HepG2 (cell line): ENCODE data around the gene UBE2O. TPM values are rescaled to one million over a fixed set of nuclear protein-coding genes. Genes with fewer than 3 reads are reported as not detected.

Experiments used
- SALL1 ChIP-seq: sonication (generic); formaldehyde crosslinking; IDR thresholded peaks from 2 replicates; pipeline ENCODE4 v1.8.0; 2022; ENCODE audit warnings: mild to moderate bottlenecking, missing genetic modification reagents
- SIN3B ChIP-seq: fragments of 150-350 bp; IDR thresholded peaks from 2 replicates; pipeline ENCODE4 v1.6.1; 2014; ENCODE audit warnings: low read length
- STAG1 ChIP-seq: sonication (generic); formaldehyde crosslinking; IDR thresholded peaks from 2 replicates; pipeline ENCODE4 v1.4.0; 2020; ENCODE audit warnings: missing genetic modification reagents
- ZFAT ChIP-seq: sonication (generic); formaldehyde crosslinking; conservative IDR thresholded peaks from 2 replicates; pipeline ENCODE4 v1.8.1; 2023; ENCODE audit warnings: missing genetic modification reagents, inconsistent platforms
- ZNF121 ChIP-seq: sonication (generic); formaldehyde crosslinking; IDR thresholded peaks from 2 replicates; pipeline ENCODE4 v1.5.0; 2020; ENCODE audit warnings: mild to moderate bottlenecking, missing genetic modification reagents
- ZNF24 ChIP-seq: fragments of 450-650 bp; IDR thresholded peaks from 2 replicates; pipeline ENCODE4 v1.6.1; 2017; ENCODE audit warnings: antibody characterized with exemption, mild to moderate bottlenecking
- ZNF768 ChIP-seq: sonication (generic); formaldehyde crosslinking; IDR thresholded peaks from 2 replicates; pipeline ENCODE4 v1.4.0; 2020; ENCODE audit warnings: missing genetic modification reagents
- ZSCAN25 ChIP-seq: sonication (generic); formaldehyde crosslinking; IDR thresholded peaks from 2 replicates; pipeline ENCODE4 v1.8.0; 2022; ENCODE audit warnings: mild to moderate bottlenecking, missing genetic modification reagents
- polyA plus RNA-seq, 8 experiments: library from polyadenylated mRNA; depleted of rRNA in 3 of 8; stranded (reverse) in 7 of 8; unstranded in 1 of 8; fragments of >200 nt; fragmentation: Illumina TruSeq in 4 of 8; extraction: Trizol in 4 of 8; gene quantifications; 2 replicates each; pipeline versions ENCODE4 v1.2.1 to v1.2.3, GENCODE V29; 2011 to 2016; ENCODE audit warnings: low read depth in 4 of 8, missing spikeins in 1 of 8, mixed read lengths in 1 of 8; ENCODE audit not compliant: insufficient read depth in 1 of 8
- total RNA-seq, 5 experiments: library from RNA; depleted of rRNA; stranded (reverse); fragments of >200 nt; fragmentation: Illumina TruSeq; extraction: Trizol; gene quantifications; 2 replicates each; pipeline ENCODE4 v1.2.3, GENCODE V29; 2016; ENCODE audit warnings: low read depth in 1 of 5
- TF ChIP-seq, protein P1 (sequence below): IDR thresholded peaks from 2 replicates; pipeline ENCODE4 v1.6.1; 2016
- TF ChIP-seq, protein P2 (sequence below): sonication (generic); formaldehyde crosslinking; IDR thresholded peaks from 2 replicates; pipeline ENCODE4 v1.4.0; 2020; ENCODE audit warnings: missing genetic modification reagents
- TF ChIP-seq, protein P3 (sequence below): sonication (generic); formaldehyde crosslinking; IDR thresholded peaks from 2 replicates; pipeline ENCODE4 v1.4.0; 2020; ENCODE audit warnings: missing genetic modification reagents, borderline replicate concordance
- TF ChIP-seq, protein P4 (sequence below): sonication (generic); formaldehyde crosslinking; IDR thresholded peaks from 2 replicates; pipeline ENCODE4 v1.8.0; 2022; ENCODE audit warnings: missing genetic modification reagents, mild to moderate bottlenecking, inconsistent platforms, borderline replicate concordance
- TF ChIP-seq, protein P5 (sequence below): sonication (generic); formaldehyde crosslinking; IDR thresholded peaks from 2 replicates; pipeline ENCODE4 v1.5.0; 2020; ENCODE audit warnings: mild to moderate bottlenecking, low read depth, missing genetic modification reagents, borderline replicate concordance

The UBE2O gene
- total and polyA plus RNA-seq, 2 of the 13 experiments (the other 11 are each of a cell fraction or from before 2014, with no cell fraction given), result 21.5 to 23.5 TPM

GRCh38 chr17:76365256-76365903, 87.6 kb downstream of the UBE2O start (continued):
- TF ChIP-seq, protein P1, sequence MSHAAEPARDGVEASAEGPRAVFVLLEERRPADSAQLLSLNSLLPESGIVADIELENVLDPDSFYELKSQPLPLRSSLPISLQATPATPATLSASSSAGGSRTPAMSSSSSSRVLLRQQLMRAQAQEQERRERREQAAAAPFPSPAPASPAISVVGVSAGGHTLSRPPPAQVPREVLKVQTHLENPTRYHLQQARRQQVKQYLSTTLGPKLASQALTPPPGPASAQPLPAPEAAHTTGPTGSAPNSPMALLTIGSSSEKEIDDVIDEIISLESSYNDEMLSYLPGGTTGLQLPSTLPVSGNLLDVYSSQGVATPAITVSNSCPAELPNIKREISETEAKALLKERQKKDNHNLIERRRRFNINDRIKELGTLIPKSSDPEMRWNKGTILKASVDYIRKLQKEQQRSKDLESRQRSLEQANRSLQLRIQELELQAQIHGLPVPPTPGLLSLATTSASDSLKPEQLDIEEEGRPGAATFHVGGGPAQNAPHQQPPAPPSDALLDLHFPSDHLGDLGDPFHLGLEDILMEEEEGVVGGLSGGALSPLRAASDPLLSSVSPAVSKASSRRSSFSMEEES, result 0 out of 2 replicates have a peak, but pooled peaks have one; percentile 24
- TF ChIP-seq STAG1 (peak; percentile 53), SALL1 (0 out of 2 replicates have a peak, but pooled peaks have one; percentile 22), ZNF768 (CRISPR knock-in tag) (no peak), SIN3B (no peak), ZSCAN25 (CRISPR knock-in tag) (0 out of 2 replicates have a peak, but pooled peaks have one; percentile 19), ZNF24 (no peak), ZFAT (CRISPR knock-in tag) (no peak), ZNF121 (no peak)
- TF ChIP-seq, protein P2, sequence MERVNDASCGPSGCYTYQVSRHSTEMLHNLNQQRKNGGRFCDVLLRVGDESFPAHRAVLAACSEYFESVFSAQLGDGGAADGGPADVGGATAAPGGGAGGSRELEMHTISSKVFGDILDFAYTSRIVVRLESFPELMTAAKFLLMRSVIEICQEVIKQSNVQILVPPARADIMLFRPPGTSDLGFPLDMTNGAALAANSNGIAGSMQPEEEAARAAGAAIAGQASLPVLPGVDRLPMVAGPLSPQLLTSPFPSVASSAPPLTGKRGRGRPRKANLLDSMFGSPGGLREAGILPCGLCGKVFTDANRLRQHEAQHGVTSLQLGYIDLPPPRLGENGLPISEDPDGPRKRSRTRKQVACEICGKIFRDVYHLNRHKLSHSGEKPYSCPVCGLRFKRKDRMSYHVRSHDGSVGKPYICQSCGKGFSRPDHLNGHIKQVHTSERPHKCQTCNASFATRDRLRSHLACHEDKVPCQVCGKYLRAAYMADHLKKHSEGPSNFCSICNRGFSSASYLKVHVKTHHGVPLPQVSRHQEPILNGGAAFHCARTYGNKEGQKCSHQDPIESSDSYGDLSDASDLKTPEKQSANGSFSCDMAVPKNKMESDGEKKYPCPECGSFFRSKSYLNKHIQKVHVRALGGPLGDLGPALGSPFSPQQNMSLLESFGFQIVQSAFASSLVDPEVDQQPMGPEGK (CRISPR knock-in tag), result 0 out of 2 replicates have a peak, but pooled peaks have one; percentile 14
- TF ChIP-seq, protein P3, sequence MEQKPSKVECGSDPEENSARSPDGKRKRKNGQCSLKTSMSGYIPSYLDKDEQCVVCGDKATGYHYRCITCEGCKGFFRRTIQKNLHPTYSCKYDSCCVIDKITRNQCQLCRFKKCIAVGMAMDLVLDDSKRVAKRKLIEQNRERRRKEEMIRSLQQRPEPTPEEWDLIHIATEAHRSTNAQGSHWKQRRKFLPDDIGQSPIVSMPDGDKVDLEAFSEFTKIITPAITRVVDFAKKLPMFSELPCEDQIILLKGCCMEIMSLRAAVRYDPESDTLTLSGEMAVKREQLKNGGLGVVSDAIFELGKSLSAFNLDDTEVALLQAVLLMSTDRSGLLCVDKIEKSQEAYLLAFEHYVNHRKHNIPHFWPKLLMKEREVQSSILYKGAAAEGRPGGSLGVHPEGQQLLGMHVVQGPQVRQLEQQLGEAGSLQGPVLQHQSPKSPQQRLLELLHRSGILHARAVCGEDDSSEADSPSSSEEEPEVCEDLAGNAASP, result no peak
- TF ChIP-seq, protein P4, sequence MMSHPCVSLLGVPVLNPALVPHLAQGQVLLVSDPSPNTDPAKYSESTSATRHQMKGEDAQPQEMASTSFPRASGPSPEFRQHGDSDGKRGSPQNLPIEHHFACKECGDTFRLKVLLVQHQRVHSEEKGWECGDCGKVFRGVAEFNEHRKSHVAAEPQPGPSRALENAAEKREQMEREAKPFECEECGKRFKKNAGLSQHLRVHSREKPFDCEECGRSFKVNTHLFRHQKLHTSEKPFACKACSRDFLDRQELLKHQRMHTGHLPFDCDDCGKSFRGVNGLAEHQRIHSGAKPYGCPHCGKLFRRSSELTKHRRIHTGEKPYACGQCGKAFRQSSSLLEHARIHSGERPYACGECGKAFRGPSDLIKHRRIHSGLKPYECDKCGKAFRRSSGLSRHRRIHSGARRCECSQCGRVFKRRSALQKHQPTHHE (CRISPR knock-in tag), result no peak
- TF ChIP-seq, protein P5, sequence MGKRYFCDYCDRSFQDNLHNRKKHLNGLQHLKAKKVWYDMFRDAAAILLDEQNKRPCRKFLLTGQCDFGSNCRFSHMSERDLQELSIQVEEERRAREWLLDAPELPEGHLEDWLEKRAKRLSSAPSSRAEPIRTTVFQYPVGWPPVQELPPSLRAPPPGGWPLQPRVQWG, result no peak
